ENCODE results near the gene MRPL58. TPM values are rescaled to one million over a fixed set of nuclear protein-coding genes. Genes with fewer than 3 reads are reported as not detected.

MRPL58 gene
- total RNA-seq, 4 donors from 2014 or later, result 18.2 to 26.4 (median 20.8) TPM

GRCh38 chr17:75006653-75007052 is 5.8 kb upstream of the MRPL58 start:
- no peak for DNase-seq
- intact Hi-C loops (cut with DNase I; ENCODE audit: low total_unique reads), result no loop called here
- H3K36me3 ChIP-seq, result no peaks in the 10 kb centered on the region

GRCh38 chr17:75008373-75008772 is 4.1 kb upstream of the MRPL58 start:
- Histone ChIP-seq H3K4me1 (peaks cover 0 to 11% of the 10 kb centered on the region in 2 donors), H3K4me3 (no peak overlapping the region), H3K9me3 (no peaks in the 10 kb centered on the region), H3K27ac (no peak overlapping the region), H3K27me3 (no peaks in the 10 kb centered on the region), H3K36me3 (no peaks in the 10 kb centered on the region)
- TF ChIP-seq CTCF (IDR thresholded peaks at IDR 0.05), result no peak
- no peak for TF ChIP-seq POLR2A (IDR thresholded peaks at IDR 0.05)
- intact Hi-C loops (cut with DNase I; ENCODE audit: low total_unique reads), result no loop called here
- DNase-seq, result no peak

More at GRCh38 chr17:75006653-75007052, 5.8 kb upstream of the MRPL58 start:
- Histone ChIP-seq H3K27me3 (no peaks in the 10 kb centered on the region), H3K4me1 (peaks cover 0 to 10% of the 10 kb centered on the region in 2 donors), H3K4me3 (no peak overlapping the region), H3K9me3 (no peaks in the 10 kb centered on the region), H3K27ac (no peak overlapping the region)
- TF ChIP-seq POLR2A (IDR thresholded peaks at IDR 0.05), result no peak
- no peak for TF ChIP-seq CTCF (IDR thresholded peaks at IDR 0.05)

- no peaks in the 10 kb centered on the region for H3K27me3 ChIP-seq
- no peaks in the 10 kb centered on the region for H3K36me3 ChIP-seq
- H3K4me3 ChIP-seq, result no peak overlapping the region
- DNase-seq, result no peak
- peaks cover 0 to 11% of the 10 kb centered on the region in 2 donors for H3K4me1 ChIP-seq
- intact Hi-C loops (cut with DNase I; ENCODE audit: low total_unique reads), result no loop called here
- no peaks in the 10 kb centered on the region for H3K9me3 ChIP-seq
- peak overlapping the region in 1 of 2 donors; percentile 26 for H3K27ac ChIP-seq
- TF ChIP-seq POLR2A (IDR thresholded peaks at IDR 0.05), result no peak
- no peak for TF ChIP-seq CTCF (IDR thresholded peaks at IDR 0.05)
Observed at GRCh38 chr17:75009139-75009724, 3.2 kb upstream of the MRPL58 start.

- Histone ChIP-seq H3K9me3 (no peaks in the 10 kb centered on the region), H3K27me3 (no peaks in the 10 kb centered on the region), H3K4me1 (peaks cover 0 to 11% of the 10 kb centered on the region in 2 donors), H3K27ac (peak overlapping the region; percentile 90 to 94), H3K4me3 (no peak overlapping the region), H3K36me3 (no peaks in the 10 kb centered on the region)
- TF ChIP-seq CTCF (IDR thresholded peaks at IDR 0.05) (peak in 2 of 4 experiments; percentile 21 to 24), POLR2A (IDR thresholded peaks at IDR 0.05) (no peak)
- intact Hi-C loops (cut with DNase I; ENCODE audit: low total_unique reads), result loop anchor here (10.0 kb wide), 1 partner anchor 46 kb away; no protein-coding TSS in a partner anchor
- peak; percentile 74 to 81 for DNase-seq
Observed at GRCh38 chr17:75010683-75011400, 1.6 kb upstream of the MRPL58 start.
